Measurements from ENCODE around the gene RNF26.

DNA sequence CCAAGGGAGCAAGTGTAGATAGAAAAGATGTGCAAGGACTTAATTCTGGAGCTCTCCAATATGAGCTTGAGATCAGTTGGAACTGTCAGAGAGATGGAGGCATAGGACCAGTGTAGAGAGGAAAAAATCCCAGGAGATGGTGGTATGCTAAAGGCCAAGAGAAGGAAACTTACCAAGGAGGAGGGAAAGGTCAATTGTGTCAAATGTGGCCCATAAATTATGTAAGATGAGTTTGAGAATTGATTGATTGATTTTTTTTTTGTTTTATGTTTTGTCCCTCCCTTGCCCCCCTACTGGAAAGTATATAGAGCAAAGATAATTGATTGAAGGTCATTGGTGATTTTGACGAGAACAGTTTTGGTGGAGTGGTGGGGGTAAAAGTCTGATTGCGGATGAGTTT lies 50.0 kb downstream of the RNF26 start:
- TF ChIP-seq, protein P1, sequence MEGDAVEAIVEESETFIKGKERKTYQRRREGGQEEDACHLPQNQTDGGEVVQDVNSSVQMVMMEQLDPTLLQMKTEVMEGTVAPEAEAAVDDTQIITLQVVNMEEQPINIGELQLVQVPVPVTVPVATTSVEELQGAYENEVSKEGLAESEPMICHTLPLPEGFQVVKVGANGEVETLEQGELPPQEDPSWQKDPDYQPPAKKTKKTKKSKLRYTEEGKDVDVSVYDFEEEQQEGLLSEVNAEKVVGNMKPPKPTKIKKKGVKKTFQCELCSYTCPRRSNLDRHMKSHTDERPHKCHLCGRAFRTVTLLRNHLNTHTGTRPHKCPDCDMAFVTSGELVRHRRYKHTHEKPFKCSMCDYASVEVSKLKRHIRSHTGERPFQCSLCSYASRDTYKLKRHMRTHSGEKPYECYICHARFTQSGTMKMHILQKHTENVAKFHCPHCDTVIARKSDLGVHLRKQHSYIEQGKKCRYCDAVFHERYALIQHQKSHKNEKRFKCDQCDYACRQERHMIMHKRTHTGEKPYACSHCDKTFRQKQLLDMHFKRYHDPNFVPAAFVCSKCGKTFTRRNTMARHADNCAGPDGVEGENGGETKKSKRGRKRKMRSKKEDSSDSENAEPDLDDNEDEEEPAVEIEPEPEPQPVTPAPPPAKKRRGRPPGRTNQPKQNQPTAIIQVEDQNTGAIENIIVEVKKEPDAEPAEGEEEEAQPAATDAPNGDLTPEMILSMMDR (IDR thresholded peaks at IDR 0.05), result no peak
- no peak for TF ChIP-seq ZFX (IDR thresholded peaks at IDR 0.05; ENCODE audit: borderline replicate concordance)
